ENCODE measurements around the gene VENTX.

VENTX gene

GRCh38 chr10:133198206-133198605, 39.4 kb upstream of the VENTX start:
- DNase-seq (ENCODE audit: low read depth, low spot score): no peak
- TF ChIP-seq, protein P1, sequence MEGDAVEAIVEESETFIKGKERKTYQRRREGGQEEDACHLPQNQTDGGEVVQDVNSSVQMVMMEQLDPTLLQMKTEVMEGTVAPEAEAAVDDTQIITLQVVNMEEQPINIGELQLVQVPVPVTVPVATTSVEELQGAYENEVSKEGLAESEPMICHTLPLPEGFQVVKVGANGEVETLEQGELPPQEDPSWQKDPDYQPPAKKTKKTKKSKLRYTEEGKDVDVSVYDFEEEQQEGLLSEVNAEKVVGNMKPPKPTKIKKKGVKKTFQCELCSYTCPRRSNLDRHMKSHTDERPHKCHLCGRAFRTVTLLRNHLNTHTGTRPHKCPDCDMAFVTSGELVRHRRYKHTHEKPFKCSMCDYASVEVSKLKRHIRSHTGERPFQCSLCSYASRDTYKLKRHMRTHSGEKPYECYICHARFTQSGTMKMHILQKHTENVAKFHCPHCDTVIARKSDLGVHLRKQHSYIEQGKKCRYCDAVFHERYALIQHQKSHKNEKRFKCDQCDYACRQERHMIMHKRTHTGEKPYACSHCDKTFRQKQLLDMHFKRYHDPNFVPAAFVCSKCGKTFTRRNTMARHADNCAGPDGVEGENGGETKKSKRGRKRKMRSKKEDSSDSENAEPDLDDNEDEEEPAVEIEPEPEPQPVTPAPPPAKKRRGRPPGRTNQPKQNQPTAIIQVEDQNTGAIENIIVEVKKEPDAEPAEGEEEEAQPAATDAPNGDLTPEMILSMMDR (IDR thresholded peaks at IDR 0.05; ENCODE audit: insufficient read depth, low read length, missing control alignments): no peak
- ChIA-PET POLR2A (no interaction called here), CTCF (no interaction called here)
- no peak overlapping the region for H3K4me3 ChIP-seq (ENCODE audit: low read depth, low read length)

- ChIA-PET POLR2A (no interaction called here), CTCF (no interaction called here)
- no peak for DNase-seq (ENCODE audit: low read depth, low spot score)
- no peak overlapping the region for H3K4me3 ChIP-seq (ENCODE audit: low read depth, low read length)
- TF ChIP-seq, protein P1 (IDR thresholded peaks at IDR 0.05; ENCODE audit: insufficient read depth, low read length, missing control alignments): no peak
Observed at GRCh38 chr10:133198621-133199487, 38.8 kb upstream of the VENTX start.

DNA sequence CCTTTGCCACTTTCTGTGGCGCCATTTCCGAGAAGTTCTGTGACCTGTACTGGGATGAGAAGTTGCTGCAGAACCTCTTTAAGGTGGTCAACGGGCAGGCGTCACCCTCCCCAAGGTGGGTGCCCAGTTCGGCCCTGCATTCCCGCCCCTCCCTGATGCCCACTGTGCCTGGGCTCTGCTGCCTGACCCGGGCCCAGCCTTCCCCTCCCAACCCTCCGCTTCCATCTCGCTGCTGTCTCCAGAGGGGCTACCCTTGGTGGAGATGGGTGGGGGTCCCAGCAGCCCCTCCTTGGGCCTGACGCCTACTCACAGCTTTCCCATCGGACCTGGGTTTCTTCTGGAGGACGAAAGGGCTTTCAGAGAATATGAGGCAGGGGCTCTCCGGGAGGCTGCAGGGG, 38.2 kb upstream of the VENTX start:
- TF ChIP-seq, protein P1 (IDR thresholded peaks at IDR 0.05; ENCODE audit: insufficient read depth, low read length, missing control alignments): no peak
- ChIA-PET CTCF (no interaction called here), POLR2A (no interaction called here)
- no peak overlapping the region for H3K4me3 ChIP-seq (ENCODE audit: low read depth, low read length)
- no peak for DNase-seq (ENCODE audit: low read depth, low spot score)

DNA sequence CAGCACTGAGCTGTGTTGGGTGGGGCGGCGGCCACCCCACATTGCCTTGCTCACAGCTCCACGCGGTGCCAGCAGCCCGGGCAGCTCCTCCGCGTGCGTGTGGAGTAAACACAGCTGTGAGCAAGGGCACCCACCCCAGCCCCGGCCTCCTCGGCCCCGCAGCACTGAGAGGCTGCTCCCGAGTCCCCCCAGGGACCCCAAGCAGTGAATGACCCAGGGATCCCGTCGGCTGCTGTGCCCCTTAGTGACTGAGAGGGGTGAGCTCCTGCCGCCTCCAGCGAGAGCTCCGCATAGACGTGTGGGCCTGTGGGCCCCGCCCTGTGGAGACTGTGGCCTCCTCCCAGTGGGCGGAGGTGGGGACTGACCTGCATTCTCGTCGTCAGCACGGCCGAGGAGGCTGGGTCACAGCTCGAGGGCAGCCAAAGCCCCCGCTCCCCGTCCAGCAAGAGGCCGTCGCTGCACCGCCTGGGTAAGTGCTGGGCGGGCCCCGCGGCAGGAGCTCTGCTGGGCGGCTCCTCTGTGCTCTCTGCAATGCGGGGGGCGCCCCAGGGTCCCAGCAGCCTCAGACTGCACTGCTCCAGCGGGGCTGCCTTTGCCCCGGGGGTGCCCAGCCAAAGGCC, 37.6 kb upstream of the VENTX start:
- no peak overlapping the region for H3K4me3 ChIP-seq (ENCODE audit: low read depth, low read length)
- DNase-seq (ENCODE audit: low read depth, low spot score): no peak
- ChIA-PET CTCF (no interaction called here), POLR2A (no interaction called here)
- TF ChIP-seq, protein P1 (IDR thresholded peaks at IDR 0.05; ENCODE audit: insufficient read depth, low read length, missing control alignments): no peak

- TF ChIP-seq, protein P1 (IDR thresholded peaks at IDR 0.05; ENCODE audit: insufficient read depth, low read length, missing control alignments): no peak
- no peak for DNase-seq (ENCODE audit: low read depth, low spot score)
- H3K4me3 ChIP-seq (ENCODE audit: low read depth, low read length): no peak overlapping the region
- ChIA-PET CTCF (no interaction called here), POLR2A (no interaction called here)
Observed at GRCh38 chr10:133200621-133201031, 37.0 kb upstream of the VENTX start.

GRCh38 chr10:133201151-133201947, 36.3 kb upstream of the VENTX start:
- no peak for DNase-seq (ENCODE audit: low read depth, low spot score)
- CTCF ChIA-PET: no interaction called here
- POLR2A ChIA-PET: no interaction called here
- no peak overlapping the region for H3K4me3 ChIP-seq (ENCODE audit: low read depth, low read length)
- TF ChIP-seq, protein P1 (IDR thresholded peaks at IDR 0.05; ENCODE audit: insufficient read depth, low read length, missing control alignments): no peak
